NCI-H2196 treated with DMSO at 0.1 percent for 48 hours (cell line): ENCODE results near the gene ZNF316.
"Not testable (repeated sequence)": the region's sequence is repeated elsewhere in the genome, so short reads cannot be mapped to it uniquely, and the experiment has no call there.

Experiments
- DNase-seq: peaks from one replicate; lab custom pipeline; 2025; ENCODE audit not compliant: unreplicated experiment; lab: John Stamatoyannopoulos, UW

ZNF316 gene

DNA sequence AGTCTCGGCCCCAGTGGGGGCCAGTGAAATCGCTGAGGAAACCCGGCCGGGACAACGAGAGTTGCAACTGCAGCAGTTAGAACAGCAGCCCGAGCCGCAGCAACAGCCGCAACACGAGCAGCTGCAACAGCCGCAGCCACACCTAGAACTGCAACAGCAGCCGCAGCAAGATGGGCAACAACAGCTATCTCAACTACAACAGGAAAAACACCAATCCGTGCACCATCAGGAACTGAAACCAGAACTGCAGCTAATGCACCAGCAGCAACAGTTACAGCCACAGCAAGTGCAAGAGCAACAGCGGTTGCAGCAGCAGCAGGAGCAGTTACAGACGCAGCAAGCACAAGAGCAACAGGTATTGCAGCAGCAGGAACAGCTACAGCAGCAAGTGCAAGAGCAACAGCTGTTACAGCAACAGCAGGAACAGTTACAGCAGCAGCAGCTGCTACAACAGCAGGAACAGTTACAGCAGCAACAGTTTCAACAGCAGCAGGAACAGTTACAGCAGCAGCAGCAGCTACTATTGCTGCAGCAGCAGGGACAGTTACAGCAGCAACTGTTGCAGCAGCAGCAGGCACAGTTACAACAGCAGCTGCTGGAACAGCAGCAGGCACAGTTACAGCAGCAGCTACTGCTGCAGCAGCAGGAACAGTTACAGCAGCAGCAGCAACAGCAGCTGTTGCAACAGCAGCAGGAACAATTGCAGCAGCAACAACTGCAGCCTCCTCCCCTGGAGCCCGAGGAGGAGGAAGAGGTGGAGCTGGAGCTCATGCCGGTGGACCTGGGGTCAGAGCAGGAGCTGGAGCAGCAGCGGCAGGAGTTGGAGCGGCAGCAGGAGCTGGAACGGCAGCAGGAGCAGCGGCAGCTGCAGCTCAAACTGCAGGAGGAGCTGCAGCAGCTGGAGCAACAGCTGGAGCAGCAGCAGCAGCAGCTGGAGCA, 15.7 kb upstream of the ZNF316 start:
- no peak for DNase-seq

DNA sequence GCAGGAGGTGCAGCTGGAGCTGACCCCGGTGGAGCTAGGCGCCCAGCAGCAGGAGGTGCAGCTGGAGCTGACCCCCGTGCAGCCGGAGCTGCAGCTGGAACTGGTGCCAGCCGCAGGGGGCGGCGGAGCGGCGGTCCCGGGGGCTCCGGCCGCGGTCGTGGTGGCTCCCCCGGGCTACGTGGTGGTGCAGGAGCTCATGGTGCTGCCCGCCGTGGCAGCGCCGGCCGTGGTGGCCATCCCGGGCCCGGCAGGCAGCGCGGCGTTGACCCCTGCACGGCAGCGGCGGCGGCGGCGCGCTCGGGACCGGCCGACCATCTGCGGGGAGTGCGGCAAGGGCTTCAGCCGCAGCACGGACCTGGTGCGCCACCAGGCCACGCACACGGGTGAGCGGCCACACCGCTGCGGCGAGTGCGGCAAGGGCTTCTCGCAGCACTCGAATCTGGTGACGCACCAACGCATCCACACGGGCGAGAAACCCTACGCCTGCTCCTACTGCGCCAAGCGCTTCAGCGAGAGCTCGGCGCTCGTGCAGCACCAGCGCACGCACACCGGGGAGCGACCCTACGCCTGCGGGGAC, 14.9 kb upstream of the ZNF316 start:
- DNase-seq, result no peak

DNA sequence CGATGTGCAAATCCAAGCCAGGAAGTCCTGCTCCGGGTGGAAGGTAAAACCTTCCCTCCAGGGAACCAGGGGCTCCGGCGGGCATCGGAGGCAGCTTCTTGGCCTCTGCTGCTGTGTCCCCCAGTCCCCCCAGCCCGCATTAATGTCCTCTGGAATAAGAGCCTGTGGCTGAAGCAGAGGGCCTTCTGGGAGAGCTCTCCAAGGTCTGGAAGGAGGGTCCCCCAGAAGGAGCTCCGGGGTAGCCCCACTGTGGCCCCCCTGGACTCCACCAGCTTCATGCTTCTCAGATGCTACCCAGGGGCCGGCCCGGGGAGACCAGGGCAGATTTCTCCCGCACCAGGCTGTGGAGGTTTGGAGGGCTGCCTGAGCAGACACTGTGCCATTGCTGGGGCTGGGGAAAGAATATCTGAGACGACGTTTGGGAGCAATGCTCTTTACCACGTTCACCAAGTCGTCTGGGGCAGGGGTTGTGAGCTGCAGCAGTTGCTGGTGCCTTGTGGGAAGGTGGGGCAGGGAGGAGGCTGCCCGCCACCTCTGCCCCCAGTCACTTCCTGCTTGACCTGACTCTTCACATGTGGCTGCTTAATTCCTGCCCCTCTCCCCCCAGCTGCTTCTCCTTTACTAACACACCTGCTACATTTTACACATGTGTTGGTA, 13.4 kb upstream of the ZNF316 start:
- no peak for DNase-seq

DNA sequence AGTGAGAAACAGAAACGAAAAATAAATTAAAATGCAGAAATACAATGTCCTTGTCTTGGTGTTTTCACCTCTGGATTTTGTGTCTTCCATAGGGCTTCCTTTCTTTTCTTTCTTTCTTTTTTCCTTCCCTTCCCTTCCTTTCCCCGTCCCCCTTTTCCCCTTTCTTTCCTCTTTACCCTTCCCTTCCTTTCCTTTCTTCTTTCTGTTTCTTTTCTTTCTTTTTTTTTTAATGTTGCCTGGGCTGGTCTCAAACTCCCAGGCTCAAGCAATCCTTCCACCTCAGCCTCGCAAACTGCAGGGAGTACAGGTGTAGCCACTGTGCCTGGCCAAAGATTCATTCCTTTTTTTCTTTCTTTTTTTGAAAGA, 12.9 kb upstream of the ZNF316 start:
- no peak for DNase-seq

DNA sequence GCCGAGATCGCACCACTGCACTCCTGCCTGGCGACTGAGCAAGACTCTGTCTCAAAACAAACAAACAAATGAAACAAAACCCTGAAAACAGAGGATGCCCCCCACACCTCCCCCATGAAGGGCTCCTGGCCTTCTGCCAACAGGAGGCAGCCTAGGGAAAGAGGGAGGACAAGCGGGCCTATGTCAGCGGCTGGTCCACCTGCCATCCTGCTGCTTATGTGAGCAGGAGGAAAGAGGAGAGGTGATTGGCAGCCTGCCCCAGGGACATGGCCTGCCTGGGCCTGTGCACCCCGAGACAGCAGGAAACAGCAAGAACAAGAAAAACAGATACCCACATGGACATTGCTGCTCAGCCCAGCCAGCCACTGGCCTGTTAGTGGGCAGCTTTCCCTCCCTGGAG, 9.1 kb upstream of the ZNF316 start:
- DNase-seq, result peak; percentile 67

DNA sequence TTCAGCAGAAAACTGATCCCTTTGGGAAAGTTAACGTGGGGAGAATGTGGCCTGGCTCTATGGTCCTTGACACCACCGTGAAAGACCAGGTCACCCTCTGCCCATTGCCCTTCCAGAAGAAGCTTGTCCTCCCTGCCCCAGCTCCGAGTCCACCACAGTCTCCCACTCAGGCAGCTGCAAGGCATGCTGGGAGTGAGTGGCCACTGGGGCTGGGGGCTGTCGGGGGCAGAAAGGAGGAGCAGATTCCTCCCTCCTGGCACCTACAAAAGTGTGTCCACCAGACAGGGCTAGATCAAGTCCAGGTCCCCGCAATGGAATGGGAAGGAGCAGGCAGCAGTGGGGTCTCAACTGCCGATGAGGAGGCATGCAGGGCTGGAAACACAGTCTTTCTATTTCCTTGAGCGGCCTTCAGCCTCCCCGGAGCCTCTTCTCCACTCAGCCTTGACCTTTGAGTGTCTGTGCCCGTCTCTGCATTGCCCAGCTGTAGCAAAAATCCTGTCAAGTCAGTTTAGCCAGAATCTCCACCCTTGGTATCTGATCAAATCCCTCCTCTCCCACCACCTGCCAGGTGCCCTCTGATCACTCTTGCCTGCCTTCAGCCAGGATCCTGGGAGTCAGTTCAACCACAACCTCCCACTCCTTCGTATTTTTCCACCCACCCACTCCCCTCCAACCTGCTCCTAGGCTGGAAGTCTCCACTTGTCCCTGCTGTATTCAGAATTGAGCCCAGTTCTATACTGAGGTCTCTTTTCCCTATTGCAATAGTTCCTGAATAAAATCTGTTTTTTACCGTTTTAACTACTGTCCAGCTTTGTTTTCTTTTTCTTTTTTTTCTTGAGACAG, 6.9 kb upstream of the ZNF316 start:
- DNase-seq, result no peak

DNA sequence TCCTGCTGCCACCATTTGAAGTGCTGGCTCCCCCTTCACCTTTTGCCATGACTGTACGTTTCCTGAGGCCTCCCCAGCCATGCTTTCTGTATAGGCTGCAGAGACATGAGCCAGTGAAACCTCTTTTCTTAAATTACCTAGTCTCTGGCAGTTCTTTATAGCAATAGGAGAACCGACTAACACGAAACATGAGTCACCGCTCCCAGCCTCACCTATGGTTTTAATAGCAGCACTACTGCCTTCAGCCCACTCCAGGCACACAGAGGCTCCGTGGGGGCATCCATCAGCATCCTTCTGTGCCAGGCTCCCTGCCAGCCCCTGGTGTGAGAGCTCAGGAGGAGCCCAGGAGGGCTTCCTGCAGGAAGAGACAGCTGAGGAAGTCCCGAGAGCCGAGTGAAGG, 5.5 kb upstream of the ZNF316 start:
- DNase-seq, result no peak

DNA sequence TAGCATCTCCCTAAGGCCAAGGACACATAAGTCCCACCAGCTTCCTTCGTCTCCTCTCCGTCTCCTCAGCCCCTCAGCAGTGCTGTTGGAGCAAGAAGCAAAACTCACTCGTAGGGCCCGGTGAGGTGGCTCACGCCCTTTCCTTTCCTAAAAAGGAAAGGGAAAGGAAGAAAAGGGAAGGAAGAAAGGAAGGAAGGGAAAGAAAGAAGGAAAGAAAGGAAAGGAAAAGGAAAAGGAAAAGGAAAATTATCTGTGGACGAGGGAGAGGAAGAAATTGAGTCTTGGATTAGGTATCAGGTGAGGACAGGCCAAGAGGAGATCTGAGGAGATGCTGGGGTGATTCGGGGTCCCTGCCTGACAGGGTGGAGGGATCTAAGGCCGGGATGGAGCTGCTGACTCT, 3.1 kb upstream of the ZNF316 start:
- DNase-seq, result no peak

DNA sequence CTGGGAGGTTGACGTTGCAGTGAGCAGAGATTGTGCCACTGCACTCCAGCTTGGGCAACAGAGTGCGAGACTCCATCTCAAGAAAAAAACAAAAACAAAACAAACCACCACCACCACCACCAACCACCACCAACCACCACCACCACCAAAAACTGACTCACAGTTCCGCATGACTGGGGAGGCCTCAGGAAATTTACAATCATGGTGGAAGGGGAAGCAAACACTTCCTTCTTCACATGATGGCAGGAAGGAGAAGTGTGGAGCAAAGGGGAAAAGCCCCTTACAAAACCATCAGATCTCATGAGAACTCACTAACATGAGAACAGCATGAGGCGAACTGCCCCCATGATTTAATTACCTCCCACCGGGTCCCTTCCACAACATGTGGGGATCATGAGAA, 2.1 kb upstream of the ZNF316 start:
- not testable (repeated sequence) for DNase-seq

DNA sequence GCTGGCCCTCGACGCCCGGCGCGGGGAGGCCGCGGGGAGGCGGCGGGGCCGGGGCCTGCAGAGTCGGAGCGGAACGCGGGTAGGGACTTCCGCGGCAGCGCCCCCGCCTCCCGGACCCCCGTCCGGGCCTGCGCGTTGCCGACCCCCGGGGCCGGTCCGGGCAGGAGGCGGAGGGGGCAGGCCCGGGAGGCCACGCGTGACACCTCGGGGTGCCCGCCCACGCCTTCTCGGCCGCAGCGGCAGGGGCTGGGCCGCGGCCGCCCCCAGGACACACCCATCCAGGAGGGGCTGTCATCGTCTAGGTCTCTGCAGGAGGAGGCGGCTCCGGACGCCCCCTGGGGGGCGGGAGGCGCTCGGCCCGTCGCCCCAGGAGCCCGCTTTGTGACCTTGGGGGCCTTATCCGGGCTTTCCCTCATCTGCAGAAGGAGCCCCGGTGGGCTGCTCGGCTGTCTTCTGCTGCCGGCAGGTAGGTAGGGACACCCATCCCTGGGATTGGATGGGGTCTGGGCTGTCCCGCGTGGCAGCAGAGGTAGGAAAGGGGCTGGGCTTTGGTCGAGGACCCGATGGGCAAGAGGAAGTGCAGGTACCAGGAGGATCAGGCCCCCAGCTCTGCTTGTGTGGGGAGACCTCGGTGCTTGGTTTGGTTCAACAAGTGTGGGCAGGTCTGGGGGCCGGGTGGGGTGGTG, 569 bp downstream of the ZNF316 start:
- no peak for DNase-seq

DNA sequence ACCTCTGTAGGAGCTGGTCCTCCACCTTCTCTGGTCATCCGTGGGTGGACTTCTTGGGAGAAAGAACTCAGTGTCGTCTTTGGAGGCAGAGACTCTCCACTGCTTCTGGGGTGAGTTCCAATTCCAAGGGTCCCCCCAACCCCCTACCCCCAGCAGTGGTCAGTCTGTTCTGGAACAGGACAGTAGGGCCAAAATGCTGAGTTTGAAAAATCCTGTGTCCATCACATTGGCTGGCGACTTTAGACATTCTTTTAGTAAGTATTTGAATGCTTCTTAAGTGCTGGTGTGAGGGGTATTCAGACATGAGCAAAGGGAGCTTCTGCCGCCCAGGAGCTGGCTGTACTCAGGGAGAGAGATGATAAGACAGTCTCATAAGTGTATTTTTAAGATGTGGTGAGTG, 1.9 kb downstream of the ZNF316 start:
- no peak for DNase-seq

DNA sequence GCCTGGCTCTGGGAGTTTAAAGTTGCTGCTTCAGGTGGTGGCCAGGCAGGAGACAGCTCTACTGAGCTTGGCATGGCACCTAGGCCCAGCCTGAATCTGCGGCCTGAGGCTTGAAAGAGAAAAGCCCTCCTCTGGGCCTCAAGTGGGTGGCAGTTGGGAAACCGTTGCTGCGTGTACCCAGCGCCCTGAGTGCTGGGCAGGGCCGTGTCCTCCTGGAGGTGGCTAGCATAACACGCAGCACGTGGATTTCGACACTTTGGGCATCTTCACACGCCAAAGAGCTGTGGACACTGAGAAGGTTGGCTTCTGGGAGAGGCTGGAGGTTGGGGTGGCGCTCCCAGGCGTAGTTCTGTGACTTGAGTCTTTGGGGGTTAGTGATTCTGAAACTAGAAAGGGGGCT, 2.5 kb downstream of the ZNF316 start:
- DNase-seq, result no peak

DNA sequence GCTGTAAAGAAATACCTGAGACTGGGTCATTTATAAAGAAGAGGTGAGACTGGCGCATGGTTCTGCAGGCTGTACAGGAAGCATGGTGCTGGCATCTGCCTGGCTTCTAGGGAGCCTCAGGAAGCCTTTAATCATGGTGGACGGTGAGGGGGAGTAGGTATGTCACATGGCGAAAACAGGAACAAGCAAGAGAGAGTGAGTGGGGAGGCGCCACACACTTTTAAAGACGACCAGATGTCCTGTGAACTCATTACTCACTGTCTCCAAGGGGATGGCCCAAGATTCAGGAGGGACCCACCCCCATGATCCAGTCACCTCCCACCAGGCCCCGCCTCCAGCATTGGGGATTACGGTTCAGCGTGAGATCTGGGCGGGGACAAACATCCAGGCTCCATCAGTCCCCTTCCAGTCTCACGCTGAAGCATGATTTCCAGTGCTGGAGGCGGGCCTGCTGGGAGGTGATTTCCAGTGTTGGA, 3.2 kb downstream of the ZNF316 start:
- no peak for DNase-seq

DNA sequence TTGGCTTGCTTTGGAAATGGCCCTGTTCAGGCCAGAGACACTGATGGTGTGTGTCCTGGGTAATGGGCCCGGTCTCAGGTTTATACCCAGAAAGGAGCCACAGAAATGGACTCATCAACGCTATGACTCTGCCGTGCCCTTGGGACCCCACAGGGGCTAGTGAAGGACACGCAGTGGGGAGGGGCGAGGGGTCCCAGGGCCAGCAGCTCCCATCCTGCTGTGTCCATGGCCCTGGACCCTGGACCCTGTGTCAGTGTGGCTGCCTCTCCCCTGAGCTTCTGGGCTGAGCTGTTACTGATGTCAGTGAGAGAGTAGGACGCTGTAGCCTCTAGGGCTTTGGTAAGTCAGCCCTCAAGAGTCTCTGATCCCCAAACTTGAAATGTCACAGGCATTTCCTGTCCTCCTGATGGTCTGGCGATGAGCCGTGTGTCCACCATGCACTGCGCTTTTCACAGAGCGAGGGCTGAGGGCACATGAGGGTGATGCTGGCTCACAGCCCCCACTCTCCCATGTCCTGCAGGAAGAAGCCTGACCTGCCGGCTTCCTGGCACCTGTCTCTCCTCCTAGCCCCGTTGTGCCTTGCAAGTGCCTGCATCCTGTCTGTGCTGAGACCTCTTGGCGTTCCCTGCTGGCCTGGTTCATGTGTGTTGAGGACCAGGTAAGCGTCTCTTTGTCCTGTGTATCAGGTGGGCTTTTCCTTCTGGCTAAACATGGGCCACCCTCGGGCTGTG, 4.4 kb downstream of the ZNF316 start:
- DNase-seq, result no peak

DNA sequence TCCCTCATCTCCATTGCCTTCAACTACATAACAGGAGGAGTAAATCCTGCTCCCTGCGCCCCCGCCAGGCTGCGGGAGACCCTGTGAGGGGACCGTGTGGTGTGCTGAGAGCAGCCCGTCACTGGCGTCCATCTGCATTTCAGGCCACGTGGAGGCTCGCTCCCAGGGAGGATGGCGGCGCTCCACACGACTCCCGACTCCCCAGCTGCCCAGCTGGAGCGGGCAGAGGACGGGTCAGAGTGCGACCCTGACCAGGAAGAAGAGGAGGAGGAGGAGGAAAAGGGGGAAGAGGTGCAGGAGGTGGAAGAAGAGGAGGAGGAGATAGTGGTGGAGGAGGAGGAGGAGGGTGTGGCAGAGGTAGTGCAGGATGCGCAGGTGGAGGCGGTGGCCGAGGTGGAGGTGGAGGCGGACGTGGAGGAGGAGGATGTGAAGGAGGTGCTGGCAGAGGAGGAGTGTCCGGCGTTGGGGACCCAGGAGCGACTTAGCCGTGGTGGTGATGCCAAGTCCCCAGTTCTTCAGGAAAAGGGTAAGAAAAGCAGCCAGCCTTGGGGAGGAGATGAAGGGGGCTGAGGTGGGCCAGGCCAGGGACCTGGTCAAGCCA, 5.2 kb downstream of the ZNF316 start:
- DNase-seq, result no peak

DNA sequence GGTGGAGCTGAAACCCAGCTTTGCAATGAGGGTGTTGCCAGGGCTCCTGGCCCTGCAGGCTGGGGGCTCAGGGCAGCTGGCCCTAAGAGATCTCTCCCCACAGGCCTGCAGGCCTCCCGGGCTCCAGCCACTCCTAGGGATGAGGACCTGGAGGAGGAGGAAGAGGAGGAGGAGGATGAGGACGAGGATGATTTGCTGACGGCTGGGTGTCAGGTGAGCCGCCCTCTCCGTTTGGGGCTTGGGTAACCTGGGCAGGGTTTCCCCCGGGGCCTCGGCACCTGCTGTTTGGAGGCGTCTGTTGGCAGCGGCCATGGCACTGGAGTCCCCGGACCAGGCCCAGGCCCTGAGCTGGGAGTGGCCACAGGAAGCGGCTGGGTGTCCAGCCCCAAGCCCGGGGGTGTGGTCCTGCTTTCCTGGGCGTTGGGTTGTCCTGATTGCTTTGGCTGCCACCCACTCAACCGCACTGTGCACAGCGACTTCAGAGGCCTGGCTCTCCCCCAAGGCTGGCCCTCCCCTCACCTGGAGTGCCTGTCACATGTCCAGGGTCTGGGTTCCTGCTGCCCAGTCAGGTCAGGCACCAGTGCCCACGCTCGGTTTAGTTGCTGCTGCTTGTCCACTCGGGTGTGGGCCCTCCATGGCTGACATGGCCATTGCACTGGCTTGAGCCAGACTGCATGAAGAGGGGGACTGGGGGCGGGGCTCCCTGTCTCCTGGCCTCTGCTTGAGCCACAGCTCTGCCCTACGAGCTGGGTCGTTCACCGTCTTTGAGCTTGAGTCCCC, 5.9 kb downstream of the ZNF316 start:
- no peak for DNase-seq

DNA sequence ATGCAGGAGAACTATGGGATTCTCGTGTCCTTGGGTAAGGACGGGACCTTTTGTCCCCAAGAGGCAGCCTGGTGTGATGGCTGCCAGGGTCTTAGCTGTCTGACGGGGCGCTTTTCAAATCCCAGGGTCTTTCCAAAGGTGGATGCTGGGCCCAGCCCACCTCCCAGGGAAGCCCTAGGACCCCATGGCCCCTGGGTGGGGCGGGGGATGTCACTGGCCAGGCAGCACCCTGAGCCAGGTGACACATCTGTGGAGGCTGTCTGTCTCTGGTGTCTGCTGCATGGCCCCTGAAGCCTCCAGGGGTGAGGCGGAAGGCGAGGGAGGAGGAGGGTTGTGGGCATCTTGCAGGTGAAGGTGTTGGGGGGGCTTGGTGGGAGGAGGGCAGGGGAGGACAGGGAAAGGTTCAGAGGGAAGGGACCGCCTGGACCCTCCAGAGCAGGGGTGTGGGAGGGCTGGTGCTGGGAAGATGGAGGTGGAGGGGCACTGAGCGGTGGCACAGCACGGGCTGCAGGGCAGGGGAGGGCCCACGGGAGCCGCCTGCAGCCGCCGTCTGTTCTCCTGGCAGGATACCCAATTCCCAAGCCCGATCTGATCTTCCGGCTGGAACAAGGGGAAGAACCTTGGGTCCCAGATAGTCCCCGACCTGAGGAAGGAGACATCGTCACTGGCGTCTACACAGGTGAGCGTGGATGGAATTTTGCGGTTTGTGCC, 7.0 kb downstream of the ZNF316 start:
- DNase-seq, result no peak

DNA sequence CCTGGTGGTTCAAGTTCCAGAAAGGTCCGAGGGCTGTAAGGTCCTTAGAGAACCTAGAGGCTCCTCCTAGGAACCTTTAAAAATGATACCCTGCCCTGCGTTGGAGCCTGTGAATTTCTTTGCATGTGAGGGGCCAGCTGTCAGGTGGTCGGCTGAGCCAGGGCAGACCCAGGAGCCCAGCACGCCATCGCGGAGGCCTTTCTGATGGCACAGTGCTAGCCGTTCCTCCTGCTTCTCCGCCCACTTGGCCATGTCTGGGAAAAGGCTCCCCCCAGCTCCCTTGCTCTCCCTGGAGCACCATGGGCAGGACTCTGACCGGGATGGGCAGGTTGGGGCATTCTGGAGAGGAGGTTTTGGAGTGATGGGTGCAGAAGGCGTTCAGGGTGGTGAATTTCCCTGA, 7.6 kb downstream of the ZNF316 start:
- DNase-seq, result no peak
